Measurements from ENCODE around the gene LPAR2. TPM values are rescaled to one million over a fixed set of nuclear protein-coding genes. Genes with fewer than 3 reads are reported as not detected.

LPAR2 gene
- total and polyA plus RNA-seq, 8 donors = 9.6 to 28.6 (median 11.4) TPM

DNA sequence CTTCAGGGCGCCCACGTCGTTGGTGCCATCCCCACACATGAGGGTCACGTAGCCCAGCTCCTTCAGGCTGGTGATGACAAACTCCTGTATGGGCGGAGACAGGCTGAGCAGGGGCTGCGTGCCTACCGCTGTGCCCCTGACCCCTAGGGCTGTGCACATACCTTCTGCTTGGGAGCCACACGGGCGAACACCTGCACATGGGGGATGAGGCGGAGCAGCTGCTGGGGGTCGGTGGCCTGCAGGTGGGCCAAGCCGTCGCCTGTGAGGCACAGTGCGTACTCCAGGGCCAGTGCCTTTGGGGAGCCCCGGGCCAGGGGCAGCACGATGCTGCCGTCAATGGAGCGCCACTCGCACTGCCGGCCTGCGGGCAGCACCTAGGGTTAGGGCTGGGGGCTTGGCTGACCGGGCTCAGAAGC lies 21.6 kb upstream of the LPAR2 start:
- Histone ChIP-seq H3K27me3 (no peaks in the 10 kb centered on the region), H3K27ac (no peak overlapping the region), H3K36me3 (peaks cover 5 to 63% (median 49%) of the 10 kb centered on the region in 3 donors), H3K9me3 (no peaks in the 10 kb centered on the region), H3K4me3 (no peak overlapping the region), H3K4me1 (no peaks in the 10 kb centered on the region)
- DNase-seq (peak in 1 of 6 donors; percentile 70), FAIRE-seq (no peak), ATAC-seq (no peak)
- WGBS, 2 donors = 95 to 96% methylated on average over 22 of the region's 22 CpGs
- intact Hi-C loops (cut with DNase I) = loop anchor here in 1 of 3 donors (5.0 kb wide), 1 partner anchor 117 kb away; no protein-coding TSS in a partner anchor
- TF ChIP-seq, protein P1, sequence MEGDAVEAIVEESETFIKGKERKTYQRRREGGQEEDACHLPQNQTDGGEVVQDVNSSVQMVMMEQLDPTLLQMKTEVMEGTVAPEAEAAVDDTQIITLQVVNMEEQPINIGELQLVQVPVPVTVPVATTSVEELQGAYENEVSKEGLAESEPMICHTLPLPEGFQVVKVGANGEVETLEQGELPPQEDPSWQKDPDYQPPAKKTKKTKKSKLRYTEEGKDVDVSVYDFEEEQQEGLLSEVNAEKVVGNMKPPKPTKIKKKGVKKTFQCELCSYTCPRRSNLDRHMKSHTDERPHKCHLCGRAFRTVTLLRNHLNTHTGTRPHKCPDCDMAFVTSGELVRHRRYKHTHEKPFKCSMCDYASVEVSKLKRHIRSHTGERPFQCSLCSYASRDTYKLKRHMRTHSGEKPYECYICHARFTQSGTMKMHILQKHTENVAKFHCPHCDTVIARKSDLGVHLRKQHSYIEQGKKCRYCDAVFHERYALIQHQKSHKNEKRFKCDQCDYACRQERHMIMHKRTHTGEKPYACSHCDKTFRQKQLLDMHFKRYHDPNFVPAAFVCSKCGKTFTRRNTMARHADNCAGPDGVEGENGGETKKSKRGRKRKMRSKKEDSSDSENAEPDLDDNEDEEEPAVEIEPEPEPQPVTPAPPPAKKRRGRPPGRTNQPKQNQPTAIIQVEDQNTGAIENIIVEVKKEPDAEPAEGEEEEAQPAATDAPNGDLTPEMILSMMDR (IDR thresholded peaks at IDR 0.05) = no peak

DNA sequence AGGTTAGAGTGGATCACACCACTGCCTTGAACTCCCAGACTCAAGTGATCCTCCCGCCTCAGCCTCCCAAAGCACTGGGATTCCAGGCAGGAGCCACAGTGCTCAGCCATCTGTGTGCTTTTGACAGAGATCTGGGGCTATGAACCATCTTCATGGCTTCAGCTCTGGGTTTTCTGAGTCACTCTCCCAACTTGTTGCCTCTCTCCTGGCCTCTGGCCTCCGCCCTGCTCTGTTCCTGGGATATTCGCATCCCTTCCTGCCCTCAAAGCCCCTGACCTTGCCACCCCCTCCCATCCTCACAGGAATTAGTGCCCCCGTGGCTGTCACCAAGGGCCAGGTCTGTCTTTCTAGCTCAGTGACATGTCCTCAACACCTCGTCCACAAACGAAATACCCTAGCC lies 21.1 kb upstream of the LPAR2 start:
- FAIRE-seq (no peak), ATAC-seq (no peak), DNase-seq (no peak)
- Histone ChIP-seq H3K4me1 (no peaks in the 10 kb centered on the region), H3K36me3 (peaks cover 5 to 58% (median 45%) of the 10 kb centered on the region in 3 donors), H3K4me3 (no peak overlapping the region), H3K9me3 (no peaks in the 10 kb centered on the region), H3K27me3 (no peaks in the 10 kb centered on the region), H3K27ac (no peak overlapping the region)
- TF ChIP-seq, protein P1 (IDR thresholded peaks at IDR 0.05) = no peak
- intact Hi-C loops (cut with DNase I) = loop anchor here in 1 of 3 donors (5.0 kb wide), 1 partner anchor 117 kb away; no protein-coding TSS in a partner anchor
- WGBS, 2 donors = 87 to 94% methylated on average over 6 of the region's 6 CpGs

DNA sequence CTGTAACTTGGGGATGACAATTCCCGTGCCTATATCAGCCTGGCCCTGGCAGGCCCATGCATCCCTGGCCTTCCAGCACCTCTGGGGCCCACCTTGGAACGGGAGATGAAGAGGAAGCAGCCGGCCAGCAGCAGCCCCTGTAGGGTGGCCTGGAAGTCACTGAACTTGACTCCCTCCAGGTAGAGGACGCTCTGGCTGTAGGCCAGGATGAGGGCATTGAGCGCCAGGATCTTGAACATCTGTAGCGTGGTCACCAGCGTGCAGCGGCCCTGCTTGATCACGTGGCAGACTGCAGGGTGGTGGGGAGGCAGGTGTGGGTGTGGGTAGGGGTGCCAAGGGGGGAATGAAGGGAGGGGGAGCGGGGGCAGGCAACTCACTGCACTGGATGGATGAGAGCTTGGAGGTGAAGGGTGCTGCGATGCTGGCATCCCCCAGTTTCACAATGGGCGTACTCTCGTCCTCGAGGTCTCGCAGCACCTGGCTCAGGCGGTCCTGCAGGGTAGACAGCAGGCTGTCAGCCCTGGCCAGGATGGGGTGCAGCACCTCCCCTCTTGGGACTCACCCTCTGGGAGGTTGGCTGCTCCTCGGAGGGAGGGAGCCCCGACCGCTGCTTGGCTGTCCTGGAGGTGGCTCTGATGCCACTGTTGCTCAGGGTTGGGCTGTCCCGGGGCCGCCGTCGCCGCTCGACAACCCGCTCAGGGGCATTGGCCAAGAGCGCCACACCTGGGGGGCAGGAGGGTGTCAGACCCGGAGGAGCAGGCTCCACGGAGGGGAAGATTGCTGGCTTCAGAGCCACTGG lies 19.2 kb upstream of the LPAR2 start:
- no peak for ATAC-seq
- intact Hi-C loops (cut with DNase I) = loop anchor here in 1 of 3 donors (5.0 kb wide), 1 partner anchor 115 kb away; no protein-coding TSS in a partner anchor
- Histone ChIP-seq H3K36me3 (peaks cover 0 to 40% (median 33%) of the 10 kb centered on the region in 3 donors), H3K4me1 (no peaks in the 10 kb centered on the region), H3K27ac (no peak overlapping the region), H3K9me3 (no peaks in the 10 kb centered on the region), H3K27me3 (no peaks in the 10 kb centered on the region), H3K4me3 (no peak overlapping the region)
- WGBS, 2 donors = 92 to 94% methylated on average over 29 of the region's 29 CpGs
- no peak for FAIRE-seq
- peak in 1 of 6 donors; percentile 72 for DNase-seq
- TF ChIP-seq, protein P1 (IDR thresholded peaks at IDR 0.05) = no peak

DNA sequence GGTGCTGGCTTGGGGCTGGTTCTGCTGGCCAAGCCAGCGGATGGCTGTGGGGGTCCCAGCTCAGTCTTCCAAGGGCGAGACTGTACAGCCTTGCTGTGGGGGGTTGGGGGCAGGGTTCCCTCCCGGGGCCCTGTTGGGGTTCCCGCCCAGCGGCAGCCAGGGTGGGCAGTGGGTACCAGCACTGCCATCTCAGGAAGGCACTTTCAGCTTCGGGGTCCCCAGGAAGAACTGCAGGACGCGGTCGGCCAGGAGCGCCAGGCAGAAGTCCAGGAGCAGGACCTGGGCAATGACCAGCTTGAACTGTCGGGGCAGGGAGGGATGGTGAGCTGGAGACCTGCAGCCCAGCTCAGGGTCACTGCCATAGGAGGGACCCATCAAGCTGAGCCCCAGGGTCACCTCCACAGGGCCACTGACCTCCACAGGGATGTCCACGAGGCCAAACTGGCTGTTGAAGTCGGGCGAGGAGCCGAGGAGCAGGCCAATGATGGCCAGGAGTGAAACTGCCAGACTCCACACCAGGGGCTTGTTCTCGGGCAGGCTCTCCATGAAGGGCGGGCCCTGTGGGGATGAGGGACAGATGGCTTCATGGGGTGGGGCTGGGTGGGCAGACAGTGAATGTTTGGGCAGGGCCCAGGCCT lies 17.3 kb upstream of the LPAR2 start:
- peak in 1 of 6 donors; percentile 70 for DNase-seq
- no peak for ATAC-seq
- 92 to 96% methylated on average over 17 of the region's 17 CpGs for WGBS, 2 donors
- TF ChIP-seq, protein P1 (IDR thresholded peaks at IDR 0.05) = no peak
- no peaks in the 10 kb centered on the region for H3K27me3 ChIP-seq
- H3K9me3 ChIP-seq = no peaks in the 10 kb centered on the region
- no peak for FAIRE-seq
- no peak overlapping the region for H3K27ac ChIP-seq
- H3K4me3 ChIP-seq = no peak overlapping the region
- intact Hi-C loops (cut with DNase I) = loop anchor here in 1 of 3 donors (5.0 kb wide), 1 partner anchor 113 kb away; no protein-coding TSS in a partner anchor
- peaks cover 0 to 23% (median 22%) of the 10 kb centered on the region in 3 donors for H3K36me3 ChIP-seq
- no peaks in the 10 kb centered on the region for H3K4me1 ChIP-seq

Data from pancreas (tissue), 10 donors.